HEK293 (cell line): ENCODE measurements around the gene ZFYVE28.
A peak's percentile ranks its signal among the peaks of the same experiment; 100 is the strongest.

Experiments
- CTCF ChIA-PET: fragments of 350-600 bp; formaldehyde crosslinking; extraction: SDS; loops from one replicate; lab custom pipeline; 2021; ENCODE audit warnings: antibody characterized with exemption; lab: Yijun Ruan, JAX
- POLR2A ChIA-PET: fragments of 300-600 bp; formaldehyde crosslinking; extraction: SDS; loops from one replicate; lab custom pipeline; 2020; ENCODE audit warnings: antibody characterized with exemption, inconsistent platforms; lab: Yijun Ruan, JAX
- H3K27ac ChIP-seq: fragments of 200-500 bp; sonication (Bioruptor generic); 2 replicates; pipeline ENCODE4 v1.5.1; 2014; ENCODE audit warnings: low read depth, low read length, control low read depth, inconsistent platforms; ENCODE audit errors: extremely low read depth
- H3K36me3 ChIP-seq, 2 experiments: fragments of 200-500 bp in 1 of 2; sonication (Bioruptor generic) in 1 of 2; 1 replicate in 1 of 2; 2 replicates in 1 of 2; pipeline ENCODE4 v1.5.1; 2014 to 2017; ENCODE audit warnings: inconsistent platforms in 2 of 2, low read length in 2 of 2; ENCODE audit not compliant: control insufficient read depth in 2 of 2, insufficient read depth in 1 of 2
- H3K4me1 ChIP-seq: fragments of 200-500 bp; sonication (Bioruptor generic); 2 replicates; pipeline ENCODE4 v1.5.1; 2014; ENCODE audit warnings: mild to moderate bottlenecking, low read length, inconsistent platforms; ENCODE audit not compliant: control insufficient read depth, insufficient read depth
- H3K4me3 ChIP-seq: 2 replicates; pipeline ENCODE4 v1.5.1; 2011; ENCODE audit warnings: low read depth, mild to moderate bottlenecking, control low read depth, low read length, moderate library complexity
- H3K9me3 ChIP-seq: fragments of 200-500 bp; sonication (Bioruptor generic); 2 replicates; pipeline ENCODE4 v1.5.1; 2014; ENCODE audit warnings: low read depth, low read length, inconsistent platforms; ENCODE audit not compliant: control insufficient read depth, insufficient read depth
- BCL11B ChIP-seq: fragments of 450-650 bp; formaldehyde crosslinking; IDR thresholded peaks from 2 replicates; pipeline ENCODE4 v1.5.1; 2016; ENCODE audit warnings: low read depth, missing biosample characterization, missing genetic modification characterization
- HOXC10 ChIP-seq: sonication (generic); formaldehyde crosslinking; IDR thresholded peaks from 2 replicates; pipeline ENCODE4 v1.8.1; 2023; ENCODE audit warnings: mild to moderate bottlenecking, missing genetic modification reagents
- PRDM2 ChIP-seq: fragments of 450-650 bp; formaldehyde crosslinking; IDR thresholded peaks from 2 replicates; pipeline ENCODE4 v1.5.1; 2016; ENCODE audit warnings: missing biosample characterization, missing genetic modification characterization, borderline replicate concordance
- PRDM6 ChIP-seq: fragments of 450-650 bp; formaldehyde crosslinking; IDR thresholded peaks from 2 replicates; pipeline ENCODE4 v1.5.1; 2017; ENCODE audit warnings: missing biosample characterization, missing genetic modification characterization
- TSHZ1 ChIP-seq: fragments of 450-650 bp; formaldehyde crosslinking; IDR thresholded peaks from 2 replicates; pipeline ENCODE4 v1.5.1; 2016; ENCODE audit warnings: missing biosample characterization, missing genetic modification characterization, borderline replicate concordance
- ZBTB1 ChIP-seq: fragments of 450-650 bp; formaldehyde crosslinking; IDR thresholded peaks from 2 replicates; pipeline ENCODE4 v1.5.1; 2016; ENCODE audit warnings: missing biosample characterization, missing genetic modification characterization
- ZBTB44 ChIP-seq: fragments of 450-650 bp; IDR thresholded peaks from 2 replicates; pipeline ENCODE4 v1.5.1; 2018; ENCODE audit warnings: missing biosample characterization, mild to moderate bottlenecking, missing genetic modification characterization
- ZBTB49 ChIP-seq: fragments of 450-650 bp; formaldehyde crosslinking; IDR thresholded peaks from 2 replicates; pipeline ENCODE4 v1.5.1; 2016; ENCODE audit warnings: missing biosample characterization, missing genetic modification characterization, low read depth
- ZBTB8A ChIP-seq: fragments of 450-650 bp; formaldehyde crosslinking; IDR thresholded peaks from 2 replicates; pipeline ENCODE4 v1.5.1; 2016; ENCODE audit warnings: missing biosample characterization, missing genetic modification characterization
- ZNF155 ChIP-seq: fragments of 450-650 bp; formaldehyde crosslinking; IDR thresholded peaks from 2 replicates; pipeline ENCODE4 v1.5.1; 2016; ENCODE audit warnings: missing biosample characterization, missing genetic modification characterization
- ZNF174 ChIP-seq: fragments of 450-650 bp; formaldehyde crosslinking; IDR thresholded peaks from 2 replicates; pipeline ENCODE4 v1.5.0; 2017; ENCODE audit warnings: missing biosample characterization, mild to moderate bottlenecking, missing genetic modification characterization
- ZNF221 ChIP-seq: fragments of 450-650 bp; formaldehyde crosslinking; IDR thresholded peaks from 2 replicates; pipeline ENCODE4 v1.5.1; 2017; ENCODE audit warnings: missing biosample characterization, missing genetic modification characterization, borderline replicate concordance
- ZNF350 ChIP-seq: fragments of 450-650 bp; formaldehyde crosslinking; IDR thresholded peaks from 2 replicates; pipeline ENCODE4 v1.5.0; 2017; ENCODE audit warnings: missing biosample characterization, mild to moderate bottlenecking, missing genetic modification characterization
- ZNF404 ChIP-seq: fragments of 450-650 bp; formaldehyde crosslinking; IDR thresholded peaks from 2 replicates; pipeline ENCODE4 v1.5.1; 2017; ENCODE audit warnings: missing biosample characterization, missing genetic modification characterization
- ZNF521 ChIP-seq: fragments of 450-650 bp; formaldehyde crosslinking; IDR thresholded peaks from 2 replicates; pipeline ENCODE4 v1.5.1; 2017; ENCODE audit warnings: missing biosample characterization, mild to moderate bottlenecking, missing genetic modification characterization
- ZNF558 ChIP-seq: fragments of 450-650 bp; formaldehyde crosslinking; IDR thresholded peaks from 2 replicates; pipeline ENCODE4 v1.5.1; 2016; ENCODE audit warnings: missing biosample characterization, missing genetic modification characterization
- ZNF596 ChIP-seq: fragments of 450-650 bp; IDR thresholded peaks from 2 replicates; pipeline ENCODE4 v1.5.0; 2018; ENCODE audit warnings: missing biosample characterization, mild to moderate bottlenecking, missing genetic modification characterization, moderate library complexity
- ZNF629 ChIP-seq: fragments of 450-650 bp; formaldehyde crosslinking; IDR thresholded peaks from 2 replicates; pipeline ENCODE4 v1.5.1; 2017; ENCODE audit warnings: missing biosample characterization, missing genetic modification characterization

Gene ZFYVE28

GRCh38 chr4:2262944-2263250, 155.5 kb downstream of the ZFYVE28 start (continued):
- TF ChIP-seq ZBTB49: no peak

GRCh38 chr4:2262145-2262943, 156.1 kb downstream of the ZFYVE28 start:
- H3K4me1 ChIP-seq: no peaks in the 10 kb centered on the region
- H3K36me3 ChIP-seq: peaks cover 0 to 32% of the 10 kb centered on the region in 2 experiments; a peak in 1 of 3 replicates
- ChIA-PET POLR2A (interaction anchor here (0.5 to 1.6 kb wide), 14 partner anchors 17 to 564 kb away, joined by 3 to 6 read pairs (median 3); partner anchors contain the start of genes CFAP99, HAUS3, POLN and RNF4), CTCF (no interaction called here)
- H3K27ac ChIP-seq: peak overlapping the region; percentile 88; the same call in 1 of the 2 replicates
- no peaks in the 10 kb centered on the region for H3K9me3 ChIP-seq
- H3K4me3 ChIP-seq: peak overlapping the region; percentile 48
- TF ChIP-seq ZBTB44 (tag by site-specific recombination): no peak
- no peak for TF ChIP-seq PRDM6 (tag by site-specific recombination)
- TF ChIP-seq PRDM2 (tag by site-specific recombination): no peak
- TF ChIP-seq HOXC10: no peak
- TF ChIP-seq ZNF521 (tag by site-specific recombination): no peak
- TF ChIP-seq ZNF174 (tag by site-specific recombination): no peak
- no peak for TF ChIP-seq ZNF629
- TF ChIP-seq BCL11B (tag by site-specific recombination): no peak
- TF ChIP-seq ZNF404: no peak
- TF ChIP-seq ZBTB1 (tag by site-specific recombination): no peak
- TF ChIP-seq ZNF221 (tag by site-specific recombination): no peak
- TF ChIP-seq ZBTB8A (tag by site-specific recombination): peak; percentile 94
- TF ChIP-seq ZNF155 (tag by site-specific recombination): no peak
- 0 out of 2 replicates have a peak, but pooled peaks have one; percentile 19 for TF ChIP-seq ZNF596
- TF ChIP-seq TSHZ1 (tag by site-specific recombination): no peak
- no peak for TF ChIP-seq ZNF350
- no peak for TF ChIP-seq ZNF558
